GM21786 (cell line): ENCODE data around the gene ALPL.
"Not testable (repeated sequence)": the region's sequence is repeated elsewhere in the genome, so short reads cannot be mapped to it uniquely, and the experiment has no call there.

Experiments
- ATAC-seq: cut with Tn5 transposase; IDR thresholded peaks from one replicate; pipeline ENCODE4 v1.9.1; 2021; ENCODE audit not compliant: unreplicated experiment

Gene ALPL

DNA sequence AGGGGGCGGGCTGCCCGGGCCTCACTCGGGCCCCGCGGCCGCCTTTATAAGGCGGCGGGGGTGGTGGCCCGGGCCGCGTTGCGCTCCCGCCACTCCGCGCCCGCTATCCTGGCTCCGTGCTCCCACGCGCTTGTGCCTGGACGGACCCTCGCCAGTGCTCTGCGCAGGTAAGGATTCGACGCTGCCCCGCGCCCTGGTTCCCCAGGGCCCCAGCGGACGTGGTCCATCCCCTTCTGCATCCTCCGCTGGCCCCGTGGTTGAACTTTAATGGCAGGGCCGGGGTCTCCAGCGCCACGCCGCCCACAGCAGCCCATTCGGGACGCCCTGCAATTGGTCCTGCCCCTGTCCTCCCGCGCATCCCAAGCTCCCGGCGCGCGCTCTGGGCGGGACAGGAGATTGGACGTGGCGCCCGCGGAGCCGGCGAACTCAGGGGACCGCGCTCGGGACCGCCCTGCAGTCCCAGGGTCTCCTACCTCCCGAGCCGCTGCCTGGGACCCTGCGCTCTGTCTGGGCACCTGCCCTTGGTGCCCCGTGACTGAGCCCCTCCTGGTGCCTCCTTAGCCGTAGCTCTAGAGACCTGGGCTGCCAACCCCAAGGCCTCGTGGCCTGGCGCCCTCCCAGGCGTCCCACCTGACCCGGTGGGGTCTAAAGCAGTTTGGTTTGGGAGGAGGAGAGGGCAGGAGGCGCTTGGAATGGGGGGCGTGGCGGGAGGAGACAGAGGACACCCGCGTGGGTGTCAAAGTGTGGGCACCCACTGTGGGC lies at the start of gene ALPL:
Gene ALPL, plus strand, starts transcription at position 73 of the 762 bp plus-strand sequence. CDS start 44,659 bp downstream, outside the sequence.
- no peak for ATAC-seq

DNA sequence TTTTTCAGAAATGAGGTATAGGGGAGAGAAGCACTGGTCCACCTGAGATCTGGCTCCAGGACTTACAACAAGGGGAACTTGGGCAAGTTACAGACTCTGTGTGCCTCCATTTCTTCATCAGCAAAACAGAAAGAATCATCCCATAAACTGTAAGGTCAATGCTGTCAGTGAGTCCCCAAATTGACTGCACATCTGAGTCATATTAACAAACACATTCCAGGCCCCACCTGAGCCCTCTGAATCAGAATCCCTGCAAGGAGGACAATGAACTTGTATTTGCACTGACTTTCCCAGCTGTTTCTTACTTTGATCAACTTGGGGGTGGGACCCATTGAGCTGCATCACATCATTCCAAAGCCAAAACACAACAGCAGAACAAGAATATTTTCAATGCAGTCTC lies 44.1 kb upstream of the ALPL start:
- ATAC-seq: not testable (repeated sequence)

DNA sequence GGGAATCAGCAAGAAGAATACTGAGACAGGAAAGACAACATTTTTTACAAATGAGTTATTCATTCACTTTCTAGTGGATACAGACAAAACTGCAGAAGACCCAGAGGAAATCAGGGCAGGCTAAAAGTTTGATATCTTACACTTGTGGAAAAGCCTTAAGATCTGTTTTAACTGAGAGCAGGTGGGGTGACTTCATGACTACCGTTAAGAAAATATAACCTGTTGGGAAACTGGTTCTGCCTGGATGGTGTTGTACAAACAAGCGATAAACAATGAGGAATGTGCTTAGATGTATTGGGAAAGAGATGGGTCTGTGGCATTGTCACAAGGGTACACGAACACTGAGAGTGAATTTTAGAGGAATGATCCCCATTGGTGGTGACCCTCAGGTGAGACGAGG lies 41.3 kb upstream of the ALPL start:
- ATAC-seq: not testable (repeated sequence)

DNA sequence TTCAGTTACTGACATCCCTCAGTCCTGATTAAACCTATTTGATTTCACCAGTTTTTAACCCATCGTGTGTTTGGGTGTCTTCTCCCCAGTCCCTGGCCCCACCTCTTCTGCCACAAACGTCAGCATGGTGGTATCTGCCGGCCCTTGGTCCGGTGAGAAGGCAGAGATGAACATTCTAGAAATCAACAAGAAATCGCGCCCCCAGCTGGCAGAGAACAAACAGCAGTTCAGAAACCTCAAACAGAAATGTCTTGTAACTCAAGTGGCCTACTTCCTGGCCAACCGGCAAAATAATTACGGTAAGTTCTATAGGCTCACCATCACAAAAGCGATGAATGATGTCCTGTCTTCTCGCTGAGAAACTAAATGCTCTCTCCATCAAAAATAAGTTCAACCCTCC lies 40.6 kb upstream of the ALPL start:
- no peak for ATAC-seq

DNA sequence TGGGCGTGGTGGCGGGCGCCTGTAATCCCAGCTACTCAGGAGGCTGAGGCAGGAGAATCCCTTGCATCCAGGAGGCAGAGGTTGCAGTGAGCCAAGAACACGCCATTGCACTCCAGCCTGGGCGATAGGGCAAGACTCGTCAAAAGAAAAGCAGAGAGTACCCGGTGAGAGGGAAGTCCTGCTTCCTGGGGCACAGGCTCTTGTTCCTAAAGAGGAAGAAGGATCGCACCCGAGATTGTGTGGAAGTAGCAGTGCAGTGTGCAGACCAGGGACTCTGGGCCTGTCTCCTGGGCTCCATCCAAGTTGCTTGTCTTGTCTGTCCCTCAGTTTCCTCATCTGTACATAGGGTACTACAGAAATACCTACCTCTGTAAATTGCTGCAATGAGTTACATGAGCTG lies 39.6 kb upstream of the ALPL start:
- no peak for ATAC-seq

DNA sequence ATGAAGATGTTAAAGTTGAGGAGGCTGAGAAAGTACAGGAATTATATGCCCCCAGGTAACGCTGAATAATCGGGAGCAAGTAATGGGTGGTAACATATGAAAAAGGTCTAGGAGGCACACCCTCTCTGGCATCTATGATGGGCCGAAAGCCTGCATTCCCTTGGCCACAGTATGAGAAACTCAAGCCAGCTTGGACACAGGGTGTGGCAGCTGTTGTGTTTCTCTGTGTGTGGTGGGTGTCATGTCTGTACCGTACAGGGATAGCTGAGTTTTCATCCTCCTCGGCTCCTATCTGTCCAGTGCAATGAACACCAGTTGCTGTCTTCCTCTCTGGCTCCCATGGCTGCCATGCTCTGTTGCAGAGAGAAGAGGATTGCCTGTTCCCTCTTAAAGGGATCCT lies 36.4 kb upstream of the ALPL start:
- ATAC-seq: no peak

DNA sequence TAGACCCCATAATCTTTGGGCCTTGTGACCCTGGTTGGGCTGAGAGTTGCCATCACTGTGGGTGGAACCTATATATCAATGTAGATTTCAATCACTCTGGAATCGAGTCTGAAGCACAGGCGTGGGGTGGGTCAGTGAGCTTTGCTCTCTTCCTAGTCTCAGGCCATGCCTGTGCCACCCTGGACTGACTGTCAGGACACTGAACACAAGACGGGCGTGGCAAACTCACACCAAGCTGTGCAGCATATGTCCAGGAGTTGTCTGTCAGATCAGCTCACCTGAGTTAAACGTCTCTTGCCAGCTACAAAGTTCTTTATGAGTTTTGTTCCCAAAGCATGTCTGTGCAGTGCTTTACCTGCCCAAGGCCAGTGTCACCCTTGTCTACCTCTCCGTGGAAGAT lies 30.9 kb upstream of the ALPL start:
- no peak for ATAC-seq

DNA sequence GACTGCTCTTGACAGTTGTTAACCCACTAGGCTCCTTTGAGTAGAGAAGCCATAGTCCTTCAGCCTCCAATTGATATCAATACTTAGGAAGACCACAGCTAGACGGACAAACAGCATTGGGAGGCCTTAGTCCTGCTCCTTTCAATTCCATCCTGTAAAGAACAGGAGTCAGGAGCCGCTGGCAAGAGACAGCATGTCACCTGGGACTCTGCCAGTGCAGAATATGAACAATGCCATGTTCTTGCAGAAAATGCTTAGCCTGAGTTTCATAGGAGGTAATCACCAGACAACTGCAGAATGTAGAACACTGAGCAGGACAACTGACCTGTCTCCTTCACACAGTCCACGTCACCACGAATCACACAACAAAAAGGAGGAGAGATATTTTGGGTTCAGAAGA lies 25.3 kb upstream of the ALPL start:
- not testable (repeated sequence) for ATAC-seq

DNA sequence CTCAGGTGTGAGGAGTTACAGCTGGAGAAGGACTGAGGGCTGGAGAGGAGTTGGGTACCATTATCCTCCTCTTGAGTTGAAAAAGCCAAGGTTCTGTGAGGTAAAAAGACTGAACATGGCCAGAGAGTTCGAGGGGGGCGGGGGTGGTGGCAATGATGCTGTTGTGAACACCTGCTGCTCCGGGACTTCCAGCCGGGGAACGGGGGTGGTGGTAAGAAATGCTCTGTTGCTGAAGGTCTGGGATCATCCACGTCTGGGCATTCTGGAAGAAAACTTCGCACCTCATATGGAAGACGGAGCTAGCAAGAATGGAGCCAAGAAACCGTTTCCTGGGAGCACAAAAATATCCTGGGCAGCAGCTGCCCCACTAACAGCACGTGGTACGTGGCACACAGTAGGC lies 20.1 kb upstream of the ALPL start:
- ATAC-seq: no peak

DNA sequence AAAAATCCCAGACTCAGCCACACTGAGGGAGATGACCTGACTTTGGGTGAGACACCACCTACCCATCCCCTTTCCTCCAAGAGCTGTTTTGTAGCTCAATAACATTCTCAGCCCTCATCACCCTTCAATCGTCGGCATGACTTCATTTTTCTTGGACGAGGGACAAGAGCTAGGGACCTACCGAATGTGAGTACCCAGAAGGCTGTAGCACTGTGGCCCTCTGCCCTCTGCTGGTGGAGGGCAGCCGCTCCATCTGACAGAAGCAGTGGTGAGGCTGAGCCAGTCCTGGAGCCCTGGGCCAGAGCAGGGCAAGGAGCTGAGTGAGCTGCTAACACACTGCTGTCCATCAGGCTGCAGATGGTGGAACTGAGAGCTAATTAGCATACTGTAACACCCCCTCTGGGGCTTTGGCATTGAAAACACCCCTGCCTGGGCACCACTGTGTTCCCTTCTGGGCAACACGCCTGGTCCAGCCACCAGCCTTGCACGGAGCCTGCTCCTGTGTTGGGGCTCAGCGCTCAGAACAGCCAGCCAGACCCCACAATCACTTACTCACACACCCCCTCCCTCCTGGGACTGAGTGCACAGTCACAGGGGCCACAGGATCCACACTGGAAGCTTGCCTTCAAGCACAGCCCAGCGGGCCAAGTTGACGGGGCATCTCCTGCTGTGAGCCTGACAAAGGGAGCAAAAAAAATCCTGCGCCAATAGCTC lies 18.3 kb upstream of the ALPL start:
- ATAC-seq: no peak

DNA sequence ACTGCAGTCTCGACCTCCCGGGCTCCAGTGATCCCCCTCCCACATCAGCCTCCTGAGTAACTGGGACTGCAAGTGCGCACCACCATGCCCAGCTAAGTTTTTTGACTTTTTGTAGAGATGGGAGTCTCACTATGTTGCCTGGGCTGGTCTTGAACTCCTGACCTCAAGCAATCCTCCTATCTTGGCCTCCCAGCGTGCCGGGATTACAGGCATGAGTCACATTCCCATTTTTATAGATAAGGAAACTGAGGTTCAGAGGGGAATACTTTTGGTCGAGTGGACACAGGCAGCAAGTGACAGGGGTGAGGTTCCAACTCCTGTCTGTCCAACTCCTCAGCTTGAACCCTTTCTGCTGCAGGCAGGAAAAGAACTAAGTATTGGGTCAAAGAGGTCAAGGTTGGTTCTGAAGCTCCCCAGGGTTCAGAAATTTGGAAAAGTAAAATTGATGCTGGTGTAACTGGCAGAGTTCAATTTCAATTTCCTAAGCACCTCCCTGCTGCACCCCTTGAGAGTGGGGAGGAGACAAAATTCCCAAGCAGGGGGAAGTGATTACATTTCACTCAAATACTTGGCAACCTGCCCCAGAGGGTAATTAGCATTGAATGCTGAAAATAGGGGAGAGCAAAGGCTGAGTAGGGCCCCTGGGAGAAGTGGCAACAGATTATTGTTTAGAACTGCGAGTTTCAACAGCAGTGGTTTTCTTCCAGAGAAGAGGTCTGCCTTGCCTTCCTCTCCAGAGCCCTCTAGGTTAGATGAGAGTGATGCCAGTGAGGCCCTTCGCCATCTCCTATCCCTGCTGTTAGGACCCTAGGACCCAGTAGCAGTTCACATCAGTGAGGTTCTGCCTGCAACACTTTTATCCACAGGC lies 17.5 kb upstream of the ALPL start:
- ATAC-seq: no peak

DNA sequence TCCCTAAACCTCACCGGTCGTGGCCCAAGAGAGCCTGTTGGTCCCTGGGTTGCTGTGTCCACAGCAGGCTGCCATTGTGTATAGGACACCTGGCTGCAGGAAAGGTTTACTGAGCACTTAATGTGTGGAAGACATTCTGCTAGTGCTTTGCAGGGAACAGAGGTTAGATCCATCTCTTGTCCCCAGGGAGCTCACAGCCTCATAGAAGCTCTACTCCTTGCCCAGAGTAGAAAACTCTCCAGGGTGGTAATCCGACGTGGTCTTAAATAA lies 16.9 kb upstream of the ALPL start:
- ATAC-seq: no peak

DNA sequence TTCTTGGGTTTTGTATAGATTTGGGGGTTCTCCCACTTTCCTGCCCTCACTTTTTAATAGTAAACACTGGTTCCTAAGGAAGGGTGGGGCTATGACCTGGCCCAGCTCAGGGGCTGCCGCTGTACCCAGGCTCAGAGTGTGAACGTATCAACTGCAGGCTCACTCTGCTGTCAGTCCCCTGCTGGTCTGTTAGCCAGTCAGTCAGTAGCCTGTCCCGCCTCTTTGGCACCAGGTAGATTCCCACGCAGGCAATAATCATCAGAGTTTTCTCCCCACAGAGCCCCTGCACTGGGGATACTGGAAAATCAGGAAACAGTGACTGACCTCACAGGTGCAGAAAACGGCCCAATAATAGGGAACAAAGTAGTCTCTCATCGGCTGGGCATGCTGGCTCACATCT lies 15.0 kb upstream of the ALPL start:
- no peak for ATAC-seq

DNA sequence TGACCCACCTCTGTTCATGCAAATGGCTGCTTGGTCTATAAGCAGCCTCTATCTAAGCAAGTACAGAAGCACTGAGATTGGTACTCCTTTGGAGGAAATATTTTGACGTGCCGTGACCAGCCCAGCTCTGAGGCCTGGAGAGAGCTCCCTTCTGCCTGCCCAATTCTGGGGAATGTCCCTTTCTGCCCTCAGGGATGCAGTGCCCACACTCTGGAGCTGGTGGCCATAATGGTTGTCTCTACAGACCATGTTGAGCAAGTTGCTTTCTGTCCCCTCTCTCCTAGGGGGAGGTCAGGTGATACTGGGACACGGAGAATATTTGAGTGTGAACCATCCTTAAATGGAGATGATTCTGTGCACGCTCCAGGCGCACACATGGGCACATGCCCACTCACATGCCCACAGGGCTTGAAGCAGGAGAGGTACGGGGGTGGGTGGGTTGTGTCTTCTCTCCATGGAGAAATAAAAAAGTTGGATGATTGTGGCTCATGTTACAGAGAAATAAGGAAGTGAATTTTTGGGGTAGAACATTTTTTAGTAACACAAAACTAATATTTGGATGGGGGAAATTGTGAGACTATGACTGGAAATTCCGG lies 13.9 kb upstream of the ALPL start:
- ATAC-seq: no peak

DNA sequence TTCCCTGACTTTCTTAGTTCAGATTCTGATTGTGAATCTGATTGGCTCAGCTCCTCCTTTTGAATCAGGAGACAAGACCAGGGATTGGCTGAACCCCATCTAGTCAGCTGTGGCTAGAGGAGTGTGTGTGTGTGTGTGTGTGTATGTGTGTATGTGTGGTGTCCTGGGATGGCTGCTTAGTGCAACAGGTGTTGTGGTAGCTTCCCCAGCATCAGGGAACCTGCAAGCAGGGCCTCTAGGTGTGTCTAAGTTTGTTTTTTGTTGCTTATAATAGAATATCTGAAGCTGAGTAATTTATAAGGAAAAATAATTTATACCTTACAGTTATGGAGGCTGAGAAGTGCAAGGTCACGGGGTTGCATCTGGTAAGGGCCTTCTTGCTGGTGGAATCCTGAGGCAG lies 13.2 kb upstream of the ALPL start:
- ATAC-seq: no peak

DNA sequence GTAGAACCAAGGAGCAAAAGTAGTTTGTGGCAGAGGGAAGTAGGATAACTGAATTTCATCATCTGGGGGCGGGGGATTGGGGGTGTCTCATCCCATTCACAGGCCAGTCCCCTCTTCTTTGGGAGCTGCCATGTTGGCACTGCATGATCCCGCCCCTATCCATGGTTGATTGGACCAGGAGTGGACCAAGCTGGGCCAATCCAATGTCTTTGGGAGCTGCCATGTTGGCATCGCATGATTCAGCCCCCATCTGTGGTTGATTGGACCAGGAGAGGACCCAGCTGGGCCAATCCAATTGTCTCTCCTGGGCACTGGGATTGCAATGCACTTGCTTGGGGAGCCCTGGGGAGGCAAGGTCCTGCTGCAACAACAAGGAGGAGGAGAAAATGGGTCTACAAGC lies 12.3 kb upstream of the ALPL start:
- ATAC-seq: no peak

DNA sequence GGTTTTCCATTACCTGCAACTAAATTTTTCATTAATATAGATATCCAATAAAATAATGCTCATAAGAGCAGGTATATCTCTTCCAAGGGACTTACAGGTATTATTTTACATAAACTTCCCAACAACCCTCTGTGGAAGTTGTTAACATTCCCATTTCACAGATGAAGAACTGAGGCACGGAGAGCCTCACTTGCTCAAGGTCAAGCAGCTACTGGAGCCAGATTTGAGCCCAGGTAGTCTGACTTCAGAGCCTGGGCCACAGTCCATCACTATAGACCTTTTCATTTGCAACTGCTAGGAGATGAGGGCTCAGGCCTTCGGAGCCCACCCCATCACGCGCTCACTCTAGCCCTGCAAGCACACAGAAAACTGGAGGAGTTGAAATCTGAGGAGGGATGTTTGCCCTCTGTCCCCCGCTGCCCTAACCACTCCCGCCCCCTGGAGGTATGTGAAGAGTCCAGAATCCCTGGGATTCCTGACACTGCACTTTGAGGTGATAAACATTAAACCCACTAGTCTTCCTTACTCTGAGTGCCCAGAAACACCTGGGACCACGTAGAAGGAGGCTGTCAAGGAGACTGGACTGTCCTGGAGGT lies 11.7 kb upstream of the ALPL start:
- no peak for ATAC-seq

DNA sequence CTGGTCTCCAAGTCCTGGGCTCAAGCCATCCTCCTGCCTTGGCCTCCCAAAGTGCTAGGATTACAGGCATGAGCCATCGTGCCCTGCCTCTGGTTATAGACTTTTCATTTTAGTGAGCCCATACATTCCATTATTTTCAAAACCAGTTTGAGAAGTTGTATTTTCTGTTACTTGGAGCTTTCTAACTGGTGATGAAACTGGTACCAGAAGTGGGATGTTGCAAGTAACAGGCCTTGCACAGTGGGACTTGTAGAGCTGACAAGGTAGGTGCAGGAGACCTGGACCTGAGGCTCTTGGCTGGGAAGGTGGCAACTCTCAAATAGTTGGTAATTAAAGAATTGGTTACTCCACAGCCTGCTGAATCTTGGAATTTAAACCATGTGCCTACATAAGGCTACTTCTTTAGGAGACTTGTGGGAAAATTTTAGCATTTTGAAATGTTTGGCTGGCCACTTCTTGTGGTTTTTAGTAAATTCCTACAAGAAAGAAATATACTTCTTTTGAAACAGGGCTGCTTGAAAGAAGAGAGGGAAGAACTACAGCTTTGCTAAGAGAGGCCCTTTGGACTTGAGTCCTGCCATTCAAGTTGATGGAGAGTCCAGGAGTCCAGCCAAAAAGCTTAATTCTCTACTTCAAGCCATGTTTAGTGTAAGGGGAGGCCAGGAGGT lies 9.8 kb upstream of the ALPL start:
- no peak for ATAC-seq

DNA sequence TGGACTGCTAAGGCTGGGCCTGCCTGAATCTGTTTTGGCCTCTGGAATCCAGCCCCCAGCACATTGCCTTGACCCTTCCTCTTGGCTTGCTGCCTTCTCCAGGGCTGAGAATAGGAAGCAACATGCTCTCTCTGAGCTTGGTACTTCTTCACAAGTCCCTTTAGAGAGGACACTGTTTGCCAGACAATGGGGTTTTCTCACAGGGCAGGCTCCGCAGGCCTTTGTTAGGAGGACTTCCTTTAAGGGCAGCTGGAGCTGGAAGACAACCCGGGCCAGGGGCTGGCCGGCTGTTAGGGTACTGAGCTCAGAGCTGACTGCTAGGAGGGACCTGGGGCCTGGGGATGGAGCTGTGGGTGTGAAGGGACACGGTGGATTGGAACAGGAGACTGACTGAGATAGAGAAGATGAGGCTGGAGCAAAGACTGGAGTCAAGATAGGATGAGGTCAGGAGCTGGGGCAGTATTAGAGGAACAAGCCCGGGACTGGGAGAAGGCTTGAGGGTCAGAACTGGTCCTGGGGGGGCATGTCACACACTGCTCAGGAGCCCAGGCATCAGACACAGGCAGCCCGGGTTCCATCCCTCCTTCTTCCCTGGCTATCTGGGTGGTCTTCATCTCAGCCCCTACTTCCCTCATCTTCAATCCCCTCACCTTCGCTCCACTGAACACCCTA lies 5.4 kb upstream of the ALPL start:
- no peak for ATAC-seq

DNA sequence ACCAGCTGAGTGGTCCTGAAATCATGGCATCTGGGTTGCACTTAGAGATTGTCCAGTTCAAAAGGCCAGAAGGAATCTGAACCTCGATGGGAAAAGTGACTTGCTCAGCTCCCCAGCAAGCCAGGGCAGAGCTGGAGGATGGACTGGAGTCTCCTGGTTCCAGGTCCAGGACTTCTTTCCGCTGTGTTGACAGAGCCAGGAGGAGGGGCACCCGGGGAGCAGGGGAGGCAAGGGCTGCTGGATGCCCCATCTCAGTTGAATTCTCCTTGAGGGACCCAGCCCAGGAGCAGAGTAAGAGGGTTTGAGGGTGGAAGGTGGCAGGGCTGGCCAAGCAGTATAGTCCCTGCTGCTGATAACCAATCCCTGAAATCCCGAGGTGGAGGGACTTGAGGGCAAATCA lies 2.4 kb upstream of the ALPL start:
- no peak for ATAC-seq
